Measurements from ENCODE around the gene ENTPD5. TPM values are rescaled to one million over a fixed set of nuclear protein-coding genes. Genes with fewer than 3 reads are reported as not detected.

Gene ENTPD5
- total and polyA plus RNA-seq, 8 donors: 4.3 to 58.3 (median 10.8) TPM

DNA sequence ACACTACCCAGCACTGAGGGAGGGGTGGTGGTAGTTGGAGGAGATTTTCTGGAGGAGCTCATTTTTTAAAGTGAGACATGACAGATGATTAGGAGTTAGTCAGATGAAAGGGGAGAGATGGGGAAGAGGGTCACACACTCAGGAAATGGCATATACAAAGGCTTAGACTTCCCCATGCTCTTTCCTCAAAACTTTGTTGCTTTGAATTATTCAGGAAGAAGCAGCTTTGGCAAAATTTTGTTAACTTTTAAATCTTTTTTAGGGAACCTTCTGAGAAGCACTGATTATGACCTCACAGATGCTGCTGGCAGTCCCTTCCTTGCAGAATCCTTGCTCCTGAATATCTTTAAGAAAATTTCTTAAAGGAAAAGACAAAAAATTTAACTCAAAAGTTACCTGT, 45.3 kb upstream of the ENTPD5 start:
- Histone ChIP-seq H3K9me3 (no peaks in the 10 kb centered on the region), H3K27ac (no peak overlapping the region), H3K27me3 (no peaks in the 10 kb centered on the region), H3K4me3 (no peak overlapping the region), H3K36me3 (peaks cover 39 to 100% (median 98%) of the 10 kb centered on the region in 4 donors), H3K4me1 (peaks cover 0 to 26% (median 10%) of the 10 kb centered on the region in 4 donors)
- intact Hi-C loops (cut with DNase I; ENCODE audit: low total_unique reads): no loop called here
- no peak for DNase-seq
- TF ChIP-seq, protein P1, sequence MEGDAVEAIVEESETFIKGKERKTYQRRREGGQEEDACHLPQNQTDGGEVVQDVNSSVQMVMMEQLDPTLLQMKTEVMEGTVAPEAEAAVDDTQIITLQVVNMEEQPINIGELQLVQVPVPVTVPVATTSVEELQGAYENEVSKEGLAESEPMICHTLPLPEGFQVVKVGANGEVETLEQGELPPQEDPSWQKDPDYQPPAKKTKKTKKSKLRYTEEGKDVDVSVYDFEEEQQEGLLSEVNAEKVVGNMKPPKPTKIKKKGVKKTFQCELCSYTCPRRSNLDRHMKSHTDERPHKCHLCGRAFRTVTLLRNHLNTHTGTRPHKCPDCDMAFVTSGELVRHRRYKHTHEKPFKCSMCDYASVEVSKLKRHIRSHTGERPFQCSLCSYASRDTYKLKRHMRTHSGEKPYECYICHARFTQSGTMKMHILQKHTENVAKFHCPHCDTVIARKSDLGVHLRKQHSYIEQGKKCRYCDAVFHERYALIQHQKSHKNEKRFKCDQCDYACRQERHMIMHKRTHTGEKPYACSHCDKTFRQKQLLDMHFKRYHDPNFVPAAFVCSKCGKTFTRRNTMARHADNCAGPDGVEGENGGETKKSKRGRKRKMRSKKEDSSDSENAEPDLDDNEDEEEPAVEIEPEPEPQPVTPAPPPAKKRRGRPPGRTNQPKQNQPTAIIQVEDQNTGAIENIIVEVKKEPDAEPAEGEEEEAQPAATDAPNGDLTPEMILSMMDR (IDR thresholded peaks at IDR 0.05): no peak
- TF ChIP-seq POLR2AphosphoS5 (IDR thresholded peaks at IDR 0.05): no peak
- TF ChIP-seq EP300 (IDR thresholded peaks at IDR 0.05): no peak
- TF ChIP-seq POLR2A (IDR thresholded peaks at IDR 0.05): no peak

DNA sequence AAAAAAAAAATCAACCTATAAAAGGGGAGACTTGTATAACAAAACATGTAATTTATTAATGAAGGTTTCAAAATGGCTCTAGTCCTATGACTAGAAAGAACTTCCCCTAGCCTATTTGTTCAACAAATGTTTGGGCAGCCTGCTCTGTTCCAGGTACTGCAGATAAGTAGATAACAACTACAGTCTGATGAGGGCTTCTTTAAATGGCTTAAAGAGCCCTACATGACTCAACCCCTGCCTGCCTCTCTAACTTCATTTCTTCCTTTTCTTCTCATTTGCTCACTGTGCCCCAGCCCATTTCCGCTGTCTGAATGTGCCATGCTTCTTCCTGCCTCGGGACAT, 43.7 kb upstream of the ENTPD5 start:
- peaks cover 39 to 100% (median 98%) of the 10 kb centered on the region in 4 donors for H3K36me3 ChIP-seq
- peak; percentile 4 to 61 for DNase-seq
- WGBS, 5 donors: 74 to 82% (median 78%) methylated on average over 2 of the region's 2 CpGs

DNA sequence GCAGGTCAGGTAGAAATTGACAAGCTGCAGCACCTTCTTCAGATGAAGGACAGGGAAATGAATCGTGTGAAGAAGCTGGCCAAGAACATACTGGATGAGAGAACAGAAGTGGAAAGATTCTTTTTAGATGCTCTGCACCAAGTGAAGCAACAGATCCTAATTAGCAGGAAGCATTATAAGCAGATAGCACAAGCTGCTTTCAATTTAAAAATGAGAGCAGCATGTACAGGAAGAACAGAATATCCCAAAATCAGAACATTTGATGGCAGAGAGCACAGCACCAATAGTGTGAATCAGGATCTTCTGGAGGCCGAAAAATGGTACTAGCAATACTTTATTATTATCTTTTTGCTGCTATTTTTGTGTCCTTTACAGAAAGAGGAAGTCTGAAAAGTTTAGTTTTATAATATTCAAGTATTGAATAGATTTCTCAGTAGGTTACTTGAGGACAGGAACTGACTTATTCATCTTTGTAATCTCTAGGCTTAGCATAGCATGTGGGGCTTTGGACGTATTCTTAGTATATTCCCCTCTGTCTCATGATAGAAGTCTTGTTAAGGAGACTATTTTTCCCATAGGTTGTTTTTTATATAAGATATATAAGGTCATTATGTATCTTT, 30.9 kb upstream of the ENTPD5 start:
- WGBS, 5 donors: 55 to 81% (median 69%) methylated on average over 3 of the region's 3 CpGs
- TF ChIP-seq POLR2AphosphoS5 (IDR thresholded peaks at IDR 0.05): no peak
- TF ChIP-seq POLR2A (IDR thresholded peaks at IDR 0.05): no peak
- TF ChIP-seq EP300 (IDR thresholded peaks at IDR 0.05): no peak
- TF ChIP-seq, protein P1 (IDR thresholded peaks at IDR 0.05): no peak
- Histone ChIP-seq H3K9me3 (no peaks in the 10 kb centered on the region), H3K4me1 (no peaks in the 10 kb centered on the region), H3K27ac (no peak overlapping the region), H3K27me3 (no peaks in the 10 kb centered on the region), H3K36me3 (peaks cover 0 to 30% (median 2%) of the 10 kb centered on the region in 4 donors), H3K4me3 (no peak overlapping the region)
- intact Hi-C loops (cut with DNase I; ENCODE audit: low total_unique reads): no loop called here
- DNase-seq: no peak

More for the DNA sequence above, 43.7 kb upstream of the ENTPD5 start:
- H3K4me3 ChIP-seq: no peak overlapping the region
- no peaks in the 10 kb centered on the region for H3K9me3 ChIP-seq
- H3K4me1 ChIP-seq: peaks cover 0 to 26% (median 10%) of the 10 kb centered on the region in 4 donors
- peak overlapping the region in 3 of 5 donors; percentile 38 to 62 (median 46) for H3K27ac ChIP-seq
- TF ChIP-seq POLR2A (IDR thresholded peaks at IDR 0.05) (no peak), POLR2AphosphoS5 (IDR thresholded peaks at IDR 0.05) (no peak), EP300 (IDR thresholded peaks at IDR 0.05) (no peak)
- TF ChIP-seq, protein P1 (IDR thresholded peaks at IDR 0.05): no peak
- H3K27me3 ChIP-seq: no peaks in the 10 kb centered on the region
- intact Hi-C loops (cut with DNase I; ENCODE audit: low total_unique reads): no loop called here

GRCh38 chr14:74048281-74048680, 29.2 kb upstream of the ENTPD5 start:
- no peak for DNase-seq
- Histone ChIP-seq H3K9me3 (no peaks in the 10 kb centered on the region), H3K27me3 (no peaks in the 10 kb centered on the region), H3K36me3 (peaks cover 0 to 29% (median 2%) of the 10 kb centered on the region in 4 donors), H3K4me3 (no peak overlapping the region), H3K27ac (no peak overlapping the region), H3K4me1 (no peaks in the 10 kb centered on the region)
- TF ChIP-seq POLR2A (IDR thresholded peaks at IDR 0.05): no peak
- intact Hi-C loops (cut with DNase I; ENCODE audit: low total_unique reads): no loop called here
- WGBS, 5 donors: 40 to 56% (median 50%) methylated on average over 3 of the region's 3 CpGs

GRCh38 chr14:74045522-74045921, 26.4 kb upstream of the ENTPD5 start:
- TF ChIP-seq EP300 (IDR thresholded peaks at IDR 0.05) (no peak), POLR2AphosphoS5 (IDR thresholded peaks at IDR 0.05) (no peak), POLR2A (IDR thresholded peaks at IDR 0.05) (no peak)
- TF ChIP-seq, protein P1 (IDR thresholded peaks at IDR 0.05): no peak
- WGBS, 5 donors: 96 to 100% (median 96%) methylated on average over 4 of the region's 4 CpGs
- H3K27me3 ChIP-seq: no peaks in the 10 kb centered on the region
- DNase-seq: no peak
- intact Hi-C loops (cut with DNase I; ENCODE audit: low total_unique reads): no loop called here
- H3K9me3 ChIP-seq: no peaks in the 10 kb centered on the region
- no peak overlapping the region for H3K27ac ChIP-seq
- H3K4me3 ChIP-seq: no peak overlapping the region
- H3K4me1 ChIP-seq: no peaks in the 10 kb centered on the region
- H3K36me3 ChIP-seq: peaks cover 0 to 52% (median 4%) of the 10 kb centered on the region in 4 donors

Measured in stomach (tissue), 9 donors.